GM23248 (cell line): Measurements from ENCODE around the gene RBPJ. TPM values are rescaled to one million over a fixed set of nuclear protein-coding genes. Genes with fewer than 3 reads are reported as not detected.
A peak's percentile ranks its signal among the peaks of the same experiment; 100 is the strongest.

Experiments used
- DNase-seq: peaks from one replicate; pipeline ENCODE4 v3.0.0-alpha.2; 2015
- H2AFZ ChIP-seq: fragments of 200-600 bp; sonication (generic); 2 replicates; pipeline ENCODE4 v1.6.1; 2016; ENCODE audit warnings: antibody characterized with exemption
- H3F3A ChIP-seq: fragments of 200-600 bp; sonication (generic); 2 replicates; pipeline ENCODE4 v1.6.1; 2016; ENCODE audit warnings: mild to moderate bottlenecking, antibody characterized with exemption, mixed run types; ENCODE audit not compliant: insufficient read depth
- H3K27ac ChIP-seq: fragments of 200-600 bp; sonication (generic); 2 replicates; pipeline ENCODE4 v1.5.1; 2016; ENCODE audit warnings: mild to moderate bottlenecking
- H3K27me3 ChIP-seq: fragments of 200-600 bp; sonication (generic); replicated peaks from 2 replicates; pipeline ENCODE4 v1.6.1; 2016; ENCODE audit warnings: mild to moderate bottlenecking; ENCODE audit not compliant: insufficient read depth
- H3K36me3 ChIP-seq: fragments of 200-600 bp; sonication (generic); 2 replicates; pipeline ENCODE4 v1.6.1; 2016; ENCODE audit warnings: low read depth, mild to moderate bottlenecking
- H3K4me1 ChIP-seq: fragments of 200-600 bp; sonication (generic); 2 replicates; pipeline ENCODE4 v1.6.1; 2016; ENCODE audit warnings: mild to moderate bottlenecking; ENCODE audit not compliant: insufficient read depth
- H3K4me2 ChIP-seq: fragments of 200-600 bp; sonication (generic); one replicate; pipeline ENCODE4 v1.6.1; 2016; ENCODE audit warnings: mild to moderate bottlenecking; ENCODE audit not compliant: unreplicated experiment
- H3K4me3 ChIP-seq: fragments of 200-600 bp; sonication (generic); 2 replicates; pipeline ENCODE4 v1.5.1; 2016; ENCODE audit warnings: mild to moderate bottlenecking
- H3K79me2 ChIP-seq: fragments of 200-600 bp; sonication (generic); 2 replicates; pipeline ENCODE4 v1.6.1; 2016; ENCODE audit warnings: mild to moderate bottlenecking; ENCODE audit not compliant: insufficient read depth
- H3K9ac ChIP-seq: fragments of 200-600 bp; sonication (generic); 2 replicates; pipeline ENCODE4 v1.6.1; 2016; ENCODE audit warnings: mild to moderate bottlenecking
- H3K9me2 ChIP-seq: fragments of 200-600 bp; sonication (generic); 2 replicates; pipeline ENCODE4 v1.6.1; 2016; ENCODE audit warnings: mixed run types, mild to moderate bottlenecking, moderate library complexity; ENCODE audit not compliant: insufficient read depth
- H3K9me3 ChIP-seq: fragments of 200-600 bp; sonication (generic); one replicate; pipeline ENCODE4 v1.6.1; 2017; ENCODE audit warnings: low read depth
- H4K20me1 ChIP-seq: fragments of 200-600 bp; sonication (generic); 2 replicates; pipeline ENCODE4 v1.6.0; 2016; ENCODE audit not compliant: insufficient read depth
- EZH2 ChIP-seq: fragments of 200-600 bp; sonication (generic); IDR thresholded peaks from 2 replicates; pipeline ENCODE4 v1.6.1; 2018; ENCODE audit warnings: antibody characterized with exemption, mild to moderate bottlenecking; ENCODE audit not compliant: insufficient read depth, poor library complexity, severe bottlenecking
- EZH2phosphoT487 ChIP-seq: fragments of 200-600 bp; sonication (generic); IDR thresholded peaks from 2 replicates; pipeline ENCODE4 v1.6.1; 2018; ENCODE audit warnings: antibody characterized with exemption, moderate library complexity, mild to moderate bottlenecking, low read depth; ENCODE audit not compliant: insufficient read depth
- WGBS, 2 experiments: methylation state at CpG; one replicate each; pipeline ENCODE4 v1.1.6; 2015 to 2017; ENCODE audit warnings: low lambda C conversion rate in 2 of 2, low coverage in 1 of 2; ENCODE audit errors: missing lambda C conversion rate in 2 of 2; 5-methylcytosine and 5-hydroxymethylcytosine counted together
- in situ Hi-C: fragments of 300-500 bp; cut with MboI; formaldehyde crosslinking; loops from 2 replicates; pipeline ENCODE4 v1.15.0; 2020
- polyA plus RNA-seq: library from polyadenylated mRNA; unstranded; fragments of >200 nt; fragmentation: Nextera tagmentation; extraction: Ambion mirVana; gene quantifications from 2 replicates; pipeline ENCODE4 v1.2.1, GENCODE V29; 2016
- total RNA-seq: library from RNA; depleted of rRNA; stranded (reverse); fragments of >200 nt; shearing (Covaris generic); gene quantifications from 2 replicates; pipeline ENCODE4 v1.2.3, GENCODE V29; 2014

RBPJ gene
- total and polyA plus RNA-seq, 2 experiments from 2014 or later, result 70.7 to 85.4 TPM

- no peak overlapping the region for H3K9ac ChIP-seq
- no peak overlapping the region for H3K4me2 ChIP-seq
- H4K20me1 ChIP-seq, result no peaks in the 10 kb centered on the region
- H3K27ac ChIP-seq, result no peak overlapping the region
- H3K79me2 ChIP-seq, result no peaks in the 10 kb centered on the region
- in situ Hi-C loops, result no loop called here
- H3K4me3 ChIP-seq, result no peak overlapping the region
- TF ChIP-seq EZH2, result no peak
- no peak for TF ChIP-seq EZH2phosphoT487
- no peak for DNase-seq
- no peaks in the 10 kb centered on the region for H3K9me2 ChIP-seq
- H3K36me3 ChIP-seq, result no peaks in the 10 kb centered on the region
- WGBS, 2 experiments, result 98 to 100% methylated on average over 2 of the region's 2 CpGs
- H3K27me3 ChIP-seq, result no peaks in the 10 kb centered on the region
- peaks cover 28% of the 10 kb centered on the region for H3K4me1 ChIP-seq
- no peaks in the 10 kb centered on the region for H3K9me3 ChIP-seq
- peaks cover 21% of the 10 kb centered on the region for H3F3A ChIP-seq
- no peak overlapping the region for H2AFZ ChIP-seq
Observed at GRCh38 chr4:26296021-26296420, 24.8 kb upstream of the RBPJ start.

GRCh38 chr4:26296514-26296913, 24.3 kb upstream of the RBPJ start:
- Histone ChIP-seq H3K27me3 (no peaks in the 10 kb centered on the region), H3F3A (peaks cover 22% of the 10 kb centered on the region), H3K36me3 (no peaks in the 10 kb centered on the region), H3K9me3 (no peaks in the 10 kb centered on the region), H2AFZ (no peak overlapping the region), H3K9ac (no peak overlapping the region), H3K4me1 (peaks cover 30% of the 10 kb centered on the region), H3K4me3 (no peak overlapping the region), H3K4me2 (no peak overlapping the region), H4K20me1 (no peaks in the 10 kb centered on the region), H3K27ac (no peak overlapping the region), H3K9me2 (no peaks in the 10 kb centered on the region), H3K79me2 (no peaks in the 10 kb centered on the region)
- 97 to 99% methylated on average over 4 of the region's 4 CpGs for WGBS, 2 experiments
- in situ Hi-C loops, result no loop called here
- TF ChIP-seq EZH2 (no peak), EZH2phosphoT487 (no peak)
- DNase-seq, result no peak

GRCh38 chr4:26297219-26297618, 23.6 kb upstream of the RBPJ start:
- no peaks in the 10 kb centered on the region for H3K9me3 ChIP-seq
- peaks cover 22% of the 10 kb centered on the region for H3F3A ChIP-seq
- DNase-seq, result no peak
- H3K27ac ChIP-seq, result no peak overlapping the region
- H3K27me3 ChIP-seq, result no peaks in the 10 kb centered on the region
- H3K9me2 ChIP-seq, result no peaks in the 10 kb centered on the region
- no peak overlapping the region for H2AFZ ChIP-seq
- TF ChIP-seq EZH2phosphoT487 (no peak), EZH2 (no peak)
- no peaks in the 10 kb centered on the region for H4K20me1 ChIP-seq
- no peak overlapping the region for H3K9ac ChIP-seq
- peaks cover 30% of the 10 kb centered on the region for H3K4me1 ChIP-seq
- no peak overlapping the region for H3K4me3 ChIP-seq
- H3K36me3 ChIP-seq, result no peaks in the 10 kb centered on the region
- in situ Hi-C loops, result no loop called here
- H3K79me2 ChIP-seq, result no peaks in the 10 kb centered on the region
- WGBS, 2 experiments, result 80 to 81% methylated on average over 7 of the region's 7 CpGs
- H3K4me2 ChIP-seq, result no peak overlapping the region

- peaks cover 30% of the 10 kb centered on the region for H3K4me1 ChIP-seq
- H3K9ac ChIP-seq, result no peak overlapping the region; the same call in 1 of the 2 replicates
- 10 to 12% methylated on average over 5 of the region's 5 CpGs for WGBS, 2 experiments
- H3F3A ChIP-seq, result peaks cover 22% of the 10 kb centered on the region
- H3K27ac ChIP-seq, result peak overlapping the region; percentile 32
- no peaks in the 10 kb centered on the region for H3K79me2 ChIP-seq
- no peaks in the 10 kb centered on the region for H4K20me1 ChIP-seq
- no peaks in the 10 kb centered on the region for H3K36me3 ChIP-seq
- DNase-seq, result peak; percentile 86
- peak overlapping the region; percentile 36 for H3K4me3 ChIP-seq
- H3K27me3 ChIP-seq, result no peaks in the 10 kb centered on the region
- peak overlapping the region; percentile 82 for H3K4me2 ChIP-seq
- no peaks in the 10 kb centered on the region for H3K9me3 ChIP-seq
- no peaks in the 10 kb centered on the region for H3K9me2 ChIP-seq
- TF ChIP-seq EZH2, result no peak
- no peak for TF ChIP-seq EZH2phosphoT487
- in situ Hi-C loops, result no loop called here
- H2AFZ ChIP-seq, result peak overlapping the region; percentile 21
Observed at GRCh38 chr4:26298198-26298947, 22.4 kb upstream of the RBPJ start.
